Fibroblast of skin of abdomen (primary cell): ENCODE results near the gene NRARP.

Source experiments
- DNase-seq: peaks from one replicate; pipeline ENCODE4 v3.0.0-alpha.2; 2013

The NRARP gene

GRCh38 chr9:137321726-137322361 lies 19.8 kb upstream of the NRARP start:
- no peak for DNase-seq

DNA sequence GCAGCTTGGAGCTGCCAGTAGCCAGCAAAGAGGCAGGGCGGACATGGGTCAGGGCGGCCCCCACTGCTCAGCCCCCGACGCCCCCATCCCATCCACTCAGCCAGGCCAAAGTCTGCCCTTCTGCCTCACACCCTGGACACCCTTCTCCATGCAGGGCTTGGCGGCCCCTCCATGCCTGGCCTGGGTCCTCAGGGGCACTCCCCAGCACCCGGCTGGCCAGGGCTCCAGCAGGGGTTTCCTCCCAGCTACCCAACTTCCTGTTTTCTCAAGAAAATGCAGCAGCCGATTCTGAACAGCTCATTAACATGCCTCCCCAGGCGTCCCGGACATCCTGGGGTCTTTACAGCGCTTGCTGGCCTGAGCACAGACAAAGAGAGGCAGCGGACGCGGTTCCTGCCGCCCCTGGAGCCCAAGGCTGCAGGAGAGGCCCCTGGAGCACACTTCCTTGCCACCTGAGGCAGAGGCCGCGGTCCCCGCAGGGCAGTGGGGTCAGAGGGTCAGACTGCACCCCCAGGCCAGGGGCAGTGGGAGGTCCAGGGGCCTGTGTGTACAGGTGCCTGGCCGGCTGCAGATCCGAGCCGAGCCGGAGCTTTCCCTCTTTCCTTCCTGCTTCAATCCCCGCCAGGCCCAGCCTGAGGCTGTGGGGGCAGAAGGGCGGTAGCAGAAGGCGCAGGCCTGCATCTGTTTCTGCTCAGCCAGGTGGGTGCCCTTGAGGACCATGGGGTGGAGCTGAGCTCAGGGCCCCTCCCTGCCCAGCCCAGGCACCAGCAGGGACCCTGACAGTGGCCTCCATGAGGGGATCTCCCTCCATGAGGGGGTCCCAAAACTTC lies 18.7 kb upstream of the NRARP start:
- DNase-seq = no peak

DNA sequence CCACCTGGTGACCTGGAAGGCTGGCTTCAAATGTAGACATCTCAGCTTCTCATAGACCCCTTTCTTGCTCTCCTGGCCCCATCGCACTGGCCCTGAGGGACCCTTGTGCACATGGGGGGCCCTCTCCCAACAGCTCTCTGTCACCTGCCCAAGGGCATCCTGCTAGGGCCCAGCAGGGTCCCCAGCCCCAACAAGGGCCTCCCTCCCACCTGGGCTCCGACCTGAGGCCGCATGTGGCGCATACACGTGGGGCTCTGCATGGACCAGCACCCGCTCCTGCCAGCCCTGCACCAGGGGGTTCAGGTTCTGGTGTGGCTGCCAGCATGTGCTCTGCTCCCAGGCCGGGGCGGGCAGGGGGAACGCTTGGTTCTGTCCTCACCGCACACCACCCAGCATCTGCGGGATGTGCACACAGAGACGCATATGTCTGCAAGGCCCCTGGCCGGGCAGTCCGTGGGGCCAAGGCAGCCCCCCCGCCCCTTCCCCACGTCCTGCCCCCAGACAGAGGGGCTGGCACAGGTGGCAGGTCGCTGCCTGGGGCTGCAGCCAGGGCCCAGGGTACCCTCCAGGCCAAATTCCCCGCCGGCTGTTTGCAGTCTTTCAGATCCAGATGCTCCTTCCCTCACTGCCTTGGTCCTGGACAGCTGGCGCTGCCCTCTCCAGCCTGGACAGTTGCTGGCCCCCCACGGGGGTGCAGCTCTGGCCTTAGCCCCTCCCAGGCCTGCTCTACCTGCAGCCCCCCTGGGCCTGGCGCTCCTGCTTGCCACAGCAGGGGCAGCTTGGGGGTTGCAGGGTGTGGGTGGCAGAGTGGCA lies 17.9 kb upstream of the NRARP start:
- DNase-seq = no peak

- DNase-seq = no peak
Observed at GRCh38 chr9:137319011-137319738, 17.1 kb upstream of the NRARP start.

DNA sequence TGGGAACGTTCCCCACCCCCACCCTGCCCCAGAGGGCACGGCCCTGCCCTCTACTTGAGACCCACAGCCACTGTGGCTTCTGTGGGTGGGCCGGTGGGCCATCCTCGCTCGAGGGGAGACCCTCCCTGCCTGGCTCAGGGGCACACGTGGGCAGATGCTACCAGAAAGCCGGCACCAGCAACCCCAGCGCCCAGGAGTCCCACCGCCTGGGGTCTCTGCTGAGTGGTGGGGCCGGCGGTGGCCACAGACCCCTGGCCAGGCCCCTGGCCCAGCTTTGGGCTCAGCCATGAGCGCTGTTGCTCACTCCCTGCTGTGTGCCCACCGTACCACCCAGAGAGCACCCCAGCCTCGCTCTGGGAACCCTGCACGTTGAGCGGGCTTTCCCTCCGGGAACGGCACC lies 16.5 kb upstream of the NRARP start:
- no peak for DNase-seq

GRCh38 chr9:137317718-137318511 lies 15.8 kb upstream of the NRARP start:
- DNase-seq = no peak

DNA sequence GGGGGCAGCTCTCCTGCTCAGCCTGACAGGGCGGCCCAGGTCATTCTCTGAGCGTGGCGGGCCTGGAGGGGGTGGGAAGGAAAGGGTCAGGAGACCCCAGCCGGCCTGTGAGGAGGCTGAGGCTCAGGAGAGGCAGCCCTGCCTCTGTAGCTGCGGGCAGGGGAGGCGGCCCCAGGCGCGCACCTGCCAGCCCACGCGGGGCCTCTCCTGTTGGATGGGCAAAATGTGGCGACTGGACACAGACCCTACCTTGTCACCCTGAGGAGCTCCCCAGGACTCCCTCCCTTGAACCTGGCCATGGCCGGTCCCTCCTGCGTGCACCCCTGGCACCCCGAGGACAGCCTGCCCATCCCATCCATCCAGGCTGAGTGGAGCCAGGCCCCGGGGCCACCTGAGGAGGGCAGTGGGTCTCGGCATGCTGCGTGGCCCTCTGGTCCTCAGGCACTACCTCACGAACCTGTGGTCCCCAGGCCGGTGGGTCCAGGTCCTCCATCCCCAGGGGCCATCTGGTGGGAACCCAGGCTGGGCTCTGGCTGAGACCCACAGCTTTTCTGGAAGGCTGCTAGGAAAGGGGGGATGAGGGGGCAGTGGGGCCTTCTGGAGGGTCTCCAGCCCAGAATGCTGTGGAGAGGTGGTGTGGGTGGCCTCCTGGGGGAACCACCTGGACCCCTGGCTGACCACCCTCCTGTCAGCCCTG lies 15.1 kb upstream of the NRARP start:
- DNase-seq = no peak

- DNase-seq = no peak
Observed at GRCh38 chr9:137316012-137316981, 14.2 kb upstream of the NRARP start.

GRCh38 chr9:137315581-137316011 lies 13.5 kb upstream of the NRARP start:
- DNase-seq = no peak

DNA sequence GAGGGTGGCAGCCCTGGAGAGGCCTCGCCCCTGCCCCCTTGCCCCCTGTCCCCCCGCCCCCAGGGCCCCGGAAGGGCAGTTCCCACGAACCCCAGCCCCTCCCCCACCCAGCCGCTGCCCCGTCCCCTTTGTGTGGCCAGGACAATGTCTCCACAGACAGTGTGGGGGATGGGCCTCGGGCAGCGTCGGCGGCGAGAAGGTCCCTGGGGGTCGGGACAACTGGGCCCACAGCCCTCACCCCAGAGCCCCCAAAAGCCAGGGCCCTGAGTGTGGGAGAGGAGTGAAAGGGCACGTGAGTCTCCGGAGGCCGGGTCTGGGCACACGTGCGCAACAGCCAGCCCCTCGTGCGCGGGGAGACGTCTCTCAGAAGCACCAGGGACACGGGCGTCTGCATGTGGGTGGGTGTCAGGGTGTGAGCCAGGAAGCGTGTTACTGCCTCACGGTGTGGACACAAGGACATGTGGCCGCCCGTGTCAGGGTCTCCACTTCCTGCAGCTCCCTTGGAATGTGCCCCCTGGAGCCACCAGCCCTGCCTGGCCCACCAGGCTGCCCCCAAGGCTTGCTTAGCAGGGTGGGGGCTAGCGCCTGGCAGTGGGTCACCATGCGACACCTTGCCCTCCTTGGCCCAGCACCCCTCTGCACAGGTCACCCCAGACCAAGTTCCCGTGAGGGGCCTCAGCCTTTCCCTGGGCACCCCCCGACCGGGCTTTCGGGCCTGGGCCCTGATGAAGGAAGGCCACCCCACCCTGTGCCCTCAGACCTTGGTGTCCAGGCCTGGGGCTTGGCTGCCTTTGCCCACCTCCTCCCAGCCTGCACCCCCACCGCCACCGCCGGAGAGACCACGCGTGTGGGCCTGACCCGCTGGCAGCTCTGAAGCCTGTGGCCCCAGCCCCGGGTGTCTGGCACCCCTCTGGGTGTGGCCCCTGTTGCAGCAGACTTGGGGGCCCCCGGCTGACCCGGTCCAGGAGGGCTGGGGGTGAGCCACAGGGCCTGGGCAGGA lies 12.8 kb upstream of the NRARP start:
- no peak for DNase-seq

DNA sequence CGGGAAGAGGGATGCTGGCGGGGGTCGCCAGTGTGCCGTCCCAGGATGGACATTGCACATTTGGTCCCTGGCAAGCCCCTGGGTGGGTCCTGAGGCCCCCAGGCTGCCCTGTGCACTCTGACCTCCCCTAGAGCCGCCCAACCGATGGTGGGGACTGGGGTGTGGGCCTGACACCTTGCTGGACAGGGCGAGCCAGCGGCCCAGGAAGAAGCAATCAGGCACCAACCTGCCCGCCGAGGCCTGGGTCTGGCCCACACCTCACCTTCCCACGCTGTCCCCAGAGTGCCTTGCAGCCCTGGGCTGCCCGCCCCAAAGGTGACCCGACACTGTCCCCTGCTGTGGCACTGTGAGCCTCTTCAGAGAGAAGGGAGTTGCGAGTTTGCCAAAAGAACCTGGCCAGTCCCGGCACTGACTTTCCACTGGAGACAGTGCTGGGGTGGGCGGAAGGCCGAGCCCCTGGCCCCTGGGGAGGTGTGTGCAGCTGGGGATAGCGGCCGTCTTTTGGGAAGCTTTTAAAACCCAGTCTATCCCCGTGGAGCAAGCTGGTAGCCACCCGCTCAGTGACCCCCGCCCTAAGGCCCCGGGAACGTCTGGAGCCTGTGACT lies 12.0 kb upstream of the NRARP start:
- DNase-seq = no peak

- DNase-seq = no peak
Observed at GRCh38 chr9:137313326-137313936, 11.4 kb upstream of the NRARP start.

GRCh38 chr9:137312852-137313325 lies 10.8 kb upstream of the NRARP start:
- no peak for DNase-seq

DNA sequence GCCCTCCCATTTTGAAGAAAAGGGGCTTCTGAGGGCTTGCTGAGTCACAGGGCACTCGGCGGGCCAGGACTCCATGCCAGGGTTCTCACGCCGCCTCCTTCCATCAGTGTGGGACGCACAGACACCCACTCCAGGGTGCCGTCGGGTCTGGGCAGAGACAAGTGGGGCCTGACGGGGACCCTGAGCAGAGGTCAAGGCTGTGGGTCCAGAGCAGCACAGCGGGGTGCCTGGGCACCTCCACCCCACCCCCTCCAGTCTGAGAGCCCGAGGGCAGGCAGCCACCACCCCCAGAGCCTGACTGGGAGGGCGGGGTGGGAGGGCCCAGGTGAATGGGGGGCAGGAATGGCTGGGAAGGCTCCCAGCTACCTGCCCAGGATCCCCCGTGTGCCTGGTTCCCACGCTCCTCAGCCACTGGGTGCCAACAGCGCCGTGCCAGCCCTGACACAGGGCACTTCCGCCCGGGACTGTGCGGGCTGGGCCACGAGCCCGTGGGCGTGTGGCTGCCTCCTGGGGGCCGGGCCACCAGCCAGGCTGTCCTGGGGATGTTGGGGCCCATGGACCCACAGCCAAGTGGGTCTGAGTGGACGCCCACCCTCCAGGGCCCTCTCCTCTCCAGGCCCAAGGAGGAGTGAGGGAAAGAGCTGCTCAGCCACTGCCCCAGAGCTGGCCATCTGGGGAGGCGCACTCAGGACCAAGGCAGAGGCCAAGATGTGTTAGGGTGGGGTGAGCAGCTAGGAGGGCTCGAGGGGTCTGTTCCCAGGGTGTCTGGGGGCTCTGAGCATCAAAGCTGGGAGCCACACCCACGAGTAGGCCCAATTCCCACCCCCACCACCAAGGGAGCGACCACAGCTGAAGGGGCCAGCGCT lies 10.1 kb upstream of the NRARP start:
- no peak for DNase-seq

DNA sequence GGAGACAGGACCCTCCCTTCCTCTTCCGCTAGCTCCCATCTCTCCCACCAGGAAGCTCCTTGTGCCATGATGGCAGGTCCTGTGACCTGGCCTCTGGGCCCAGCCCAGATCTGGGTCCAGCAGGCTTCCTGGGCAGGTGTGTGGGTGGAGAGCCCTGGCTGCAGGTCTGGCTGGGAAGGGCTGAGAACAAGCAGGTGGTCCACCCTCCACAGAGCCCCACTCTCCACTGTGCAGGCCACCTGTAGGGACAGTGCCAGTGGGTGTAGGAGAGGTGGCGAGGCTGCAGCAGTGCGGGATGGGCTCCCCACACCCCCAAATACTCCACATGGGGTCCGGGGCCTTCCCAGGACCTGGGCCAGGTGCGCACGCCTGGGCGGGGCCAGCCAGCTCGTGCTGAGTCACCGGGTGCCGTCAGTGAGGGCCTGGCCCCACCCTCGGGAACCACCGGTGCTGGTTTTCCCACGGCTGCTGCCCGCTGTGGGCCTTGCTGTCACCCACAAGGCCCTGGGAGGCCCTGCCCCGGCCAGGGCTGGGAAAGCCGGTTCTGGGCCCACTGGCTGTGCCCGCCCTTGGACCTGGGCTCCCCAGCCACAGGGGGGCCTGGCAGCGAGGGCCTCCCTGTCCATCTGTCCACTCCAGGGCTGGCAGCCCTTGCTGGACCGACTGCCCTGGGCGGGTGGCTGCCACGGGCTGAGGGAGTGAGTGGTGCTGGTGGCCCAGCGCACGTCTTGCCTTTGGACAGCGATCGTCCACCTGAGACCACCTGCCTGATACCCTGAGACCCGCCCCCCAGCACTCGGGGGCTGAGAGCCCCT lies 9.3 kb upstream of the NRARP start:
- DNase-seq = no peak
